ENCODE data around the gene DUSP5.
"Not testable (repeated sequence)": the region's sequence is repeated elsewhere in the genome, so short reads cannot be mapped to it uniquely, and the experiment has no call there.

The DUSP5 gene

GRCh38 chr10:110458266-110458920 lies 39.3 kb upstream of the DUSP5 start:
- POLR2A ChIA-PET: no interaction called here
- TF ChIP-seq, protein P1, sequence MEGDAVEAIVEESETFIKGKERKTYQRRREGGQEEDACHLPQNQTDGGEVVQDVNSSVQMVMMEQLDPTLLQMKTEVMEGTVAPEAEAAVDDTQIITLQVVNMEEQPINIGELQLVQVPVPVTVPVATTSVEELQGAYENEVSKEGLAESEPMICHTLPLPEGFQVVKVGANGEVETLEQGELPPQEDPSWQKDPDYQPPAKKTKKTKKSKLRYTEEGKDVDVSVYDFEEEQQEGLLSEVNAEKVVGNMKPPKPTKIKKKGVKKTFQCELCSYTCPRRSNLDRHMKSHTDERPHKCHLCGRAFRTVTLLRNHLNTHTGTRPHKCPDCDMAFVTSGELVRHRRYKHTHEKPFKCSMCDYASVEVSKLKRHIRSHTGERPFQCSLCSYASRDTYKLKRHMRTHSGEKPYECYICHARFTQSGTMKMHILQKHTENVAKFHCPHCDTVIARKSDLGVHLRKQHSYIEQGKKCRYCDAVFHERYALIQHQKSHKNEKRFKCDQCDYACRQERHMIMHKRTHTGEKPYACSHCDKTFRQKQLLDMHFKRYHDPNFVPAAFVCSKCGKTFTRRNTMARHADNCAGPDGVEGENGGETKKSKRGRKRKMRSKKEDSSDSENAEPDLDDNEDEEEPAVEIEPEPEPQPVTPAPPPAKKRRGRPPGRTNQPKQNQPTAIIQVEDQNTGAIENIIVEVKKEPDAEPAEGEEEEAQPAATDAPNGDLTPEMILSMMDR (IDR thresholded peaks at IDR 0.05; ENCODE audit: control extremely low read depth, extremely low read depth, low read depth, missing control alignments): no peak
- CTCF ChIA-PET: interaction anchor here (0.7 to 0.9 kb wide), 2 partner anchors 9 to 17 kb away, joined by 3 read pairs; no protein-coding TSS in a partner anchor
- DNase-seq (ENCODE audit: extremely low spot score): peak; percentile 49

DNA sequence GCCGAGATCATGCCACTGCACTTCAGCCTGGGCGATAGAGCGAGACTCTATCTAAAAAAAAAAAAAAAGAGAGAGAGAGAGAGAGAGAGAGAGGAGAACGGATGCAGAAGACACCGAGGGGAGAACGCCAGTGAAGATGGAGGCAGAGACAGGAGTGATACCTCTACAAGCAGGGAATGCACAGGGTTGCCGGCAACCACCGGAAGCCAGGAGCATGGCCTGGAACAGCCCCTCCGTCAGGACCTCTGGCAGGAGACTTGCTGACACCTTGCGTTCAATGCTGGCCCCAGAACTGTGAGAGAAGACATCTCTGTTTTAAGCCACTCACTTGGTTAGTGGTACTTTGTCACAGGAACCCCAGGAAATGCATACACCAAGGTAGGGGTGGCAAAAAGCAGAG lies 38.1 kb upstream of the DUSP5 start:
- POLR2A ChIA-PET: no interaction called here
- CTCF ChIA-PET: interaction anchor here (0.9 kb wide), 1 partner anchor 16 kb away, joined by 3 read pairs; no protein-coding TSS in a partner anchor
- no peak for DNase-seq (ENCODE audit: extremely low spot score)
- TF ChIP-seq, protein P1 (IDR thresholded peaks at IDR 0.05; ENCODE audit: control extremely low read depth, extremely low read depth, low read depth, missing control alignments): no peak

- ChIA-PET POLR2A (no interaction called here), CTCF (no interaction called here)
- TF ChIP-seq, protein P1 (IDR thresholded peaks at IDR 0.05; ENCODE audit: control extremely low read depth, extremely low read depth, low read depth, missing control alignments): no peak
- DNase-seq (ENCODE audit: extremely low spot score): peak; percentile 48
Measured at GRCh38 chr10:110460111-110460809, 37.4 kb upstream of the DUSP5 start.

- DNase-seq (ENCODE audit: extremely low spot score): no peak
- TF ChIP-seq, protein P1 (IDR thresholded peaks at IDR 0.05; ENCODE audit: control extremely low read depth, extremely low read depth, low read depth, missing control alignments): no peak
- CTCF ChIA-PET: interaction anchor here (1.4 kb wide), 1 partner anchor 11 kb away, joined by 3 read pairs; no protein-coding TSS in a partner anchor
- POLR2A ChIA-PET: no interaction called here
Measured at GRCh38 chr10:110461088-110461487, 36.6 kb upstream of the DUSP5 start.

DNA sequence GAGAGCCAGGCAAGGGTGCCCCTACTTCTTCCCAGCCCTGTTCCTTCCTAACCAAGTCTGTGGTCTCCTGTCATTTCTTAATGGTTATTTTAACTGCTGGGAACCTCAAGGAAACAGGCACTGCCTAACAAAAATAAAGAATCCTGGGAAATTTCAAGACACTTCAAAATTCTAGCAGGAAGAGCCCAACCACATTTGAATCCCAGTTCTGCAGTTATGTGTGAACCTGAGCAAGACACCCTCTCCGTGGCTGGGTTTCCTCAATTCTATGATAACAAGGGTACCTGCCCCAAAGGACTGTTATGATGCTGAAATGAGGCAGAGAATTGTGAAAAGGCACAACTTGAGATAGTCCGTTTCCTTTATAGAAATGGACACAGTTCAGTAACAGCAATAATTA lies 36.2 kb upstream of the DUSP5 start:
- CTCF ChIA-PET: interaction anchor here (1.4 kb wide), 2 partner anchors 11 to 22 kb away, joined by 3 read pairs; no protein-coding TSS in a partner anchor
- no peak for DNase-seq (ENCODE audit: extremely low spot score)
- TF ChIP-seq, protein P1 (IDR thresholded peaks at IDR 0.05; ENCODE audit: control extremely low read depth, extremely low read depth, low read depth, missing control alignments): no peak
- POLR2A ChIA-PET: no interaction called here

GRCh38 chr10:110462166-110463095 lies 35.3 kb upstream of the DUSP5 start:
- DNase-seq (ENCODE audit: extremely low spot score): no peak
- TF ChIP-seq, protein P1 (IDR thresholded peaks at IDR 0.05; ENCODE audit: control extremely low read depth, extremely low read depth, low read depth, missing control alignments): no peak
- ChIA-PET POLR2A (no interaction called here), CTCF (interaction anchor here (1.2 to 1.7 kb wide), 5 partner anchors 10 to 45 kb away, joined by 3 to 4 read pairs (median 3); no protein-coding TSS in a partner anchor)

GRCh38 chr10:110468258-110468657 lies 29.4 kb upstream of the DUSP5 start:
- POLR2A ChIA-PET; DNase-seq (ENCODE audit: extremely low spot score); CTCF ChIA-PET: not testable (repeated sequence)

DNA sequence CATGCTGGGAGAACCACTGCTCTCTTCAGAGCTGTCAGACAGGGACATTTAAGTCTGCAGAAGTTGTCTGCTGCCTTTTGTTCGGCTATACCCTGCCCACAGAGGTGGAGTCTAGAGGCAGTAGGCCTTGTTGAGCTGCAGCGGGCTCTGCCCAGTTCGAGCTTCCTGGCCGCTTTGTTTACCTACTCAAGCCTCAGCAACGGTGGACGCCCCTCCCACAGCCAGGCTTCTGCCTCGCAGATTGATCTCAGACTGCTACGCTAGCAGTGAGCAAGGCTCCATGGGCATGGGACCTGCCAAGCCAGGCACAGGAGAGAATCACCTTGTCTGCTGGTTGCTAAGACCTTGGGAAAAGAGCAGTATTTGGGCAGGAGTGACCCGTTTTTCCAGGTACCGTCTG lies 27.2 kb upstream of the DUSP5 start:
- DNase-seq (ENCODE audit: extremely low spot score); POLR2A ChIA-PET: not testable (repeated sequence)
- CTCF ChIA-PET: interaction anchor here (1.4 kb wide), 1 partner anchor 15 kb away, joined by 3 read pairs; no protein-coding TSS in a partner anchor
